GM21825 (cell line): ENCODE results near the gene BTBD2.
"Not testable (repeated sequence)": the region's sequence is repeated elsewhere in the genome, so short reads cannot be mapped to it uniquely, and the experiment has no call there.

Experiments
- ATAC-seq: cut with Tn5 transposase; IDR thresholded peaks from one replicate; pipeline ENCODE4 v1.9.1; 2021; ENCODE audit warnings: mild to moderate bottlenecking, moderate library complexity; ENCODE audit not compliant: unreplicated experiment

Gene BTBD2

GRCh38 chr19:2040647-2041432, 25.3 kb upstream of the BTBD2 start:
- no peak for ATAC-seq

GRCh38 chr19:2039959-2040646, 24.6 kb upstream of the BTBD2 start:
- no peak for ATAC-seq

- no peak for ATAC-seq
Measured at GRCh38 chr19:2039089-2039958, 23.8 kb upstream of the BTBD2 start.

GRCh38 chr19:2038284-2039088, 23.0 kb upstream of the BTBD2 start:
- ATAC-seq, result no peak

GRCh38 chr19:2037651-2038255, 22.2 kb upstream of the BTBD2 start:
- ATAC-seq, result no peak

GRCh38 chr19:2036424-2036823, 20.9 kb upstream of the BTBD2 start:
- ATAC-seq, result no peak

- no peak for ATAC-seq
Measured at GRCh38 chr19:2035590-2035991, 20.1 kb upstream of the BTBD2 start.

GRCh38 chr19:2034729-2035589, 19.4 kb upstream of the BTBD2 start:
- ATAC-seq, result no peak

- ATAC-seq, result not testable (repeated sequence)
Measured at GRCh38 chr19:2034253-2034652, 18.7 kb upstream of the BTBD2 start.

GRCh38 chr19:2033825-2034159, 18.3 kb upstream of the BTBD2 start:
- no peak for ATAC-seq

- no peak for ATAC-seq
Measured at GRCh38 chr19:2033115-2033824, 17.8 kb upstream of the BTBD2 start.

GRCh38 chr19:2032296-2032941, 16.9 kb upstream of the BTBD2 start:
- ATAC-seq, result no peak

- ATAC-seq, result no peak
Measured at GRCh38 chr19:2027361-2027760, 11.8 kb upstream of the BTBD2 start.

- no peak for ATAC-seq
Measured at GRCh38 chr19:2026770-2027169, 11.3 kb upstream of the BTBD2 start.

- no peak for ATAC-seq
Measured at GRCh38 chr19:2022289-2022688, 6.8 kb upstream of the BTBD2 start.

GRCh38 chr19:2021453-2022140, 6.1 kb upstream of the BTBD2 start:
- ATAC-seq, result no peak

- ATAC-seq, result no peak
Measured at GRCh38 chr19:2018752-2019151, 3.2 kb upstream of the BTBD2 start.
